Activated naive CD4-positive, alpha-beta T cell treated with anti-CD3 and anti-CD28 coated beads for 36 hours (primary cell): ENCODE data around the gene ZNF445. TPM values are rescaled to one million over a fixed set of nuclear protein-coding genes. Genes with fewer than 3 reads are reported as not detected.

Source experiments
- total RNA-seq, 2 experiments: library from RNA; stranded (reverse); gene quantifications; one replicate each; pipeline ENCODE4 v1.2.3, GENCODE V29; 2021

The ZNF445 gene
- total RNA-seq, 2 experiments from 2014 or later: 19.0 TPM

Other genes with a start within 250 kb of the ZNF445 start
- not detected for gene TOPAZ1, start 235.8 kb downstream of the ZNF445 start, total RNA-seq
- 10 to 100 TPM; 14.0 to 15.9 TPM for gene TCAIM, start 138.9 kb downstream of the ZNF445 start, total RNA-seq
- 1 to 10 TPM; 1.5 to 1.7 TPM for gene ZKSCAN7, start 77.5 kb upstream of the ZNF445 start, total RNA-seq
- gene ZNF660, start 107.3 kb upstream of the ZNF445 start, total RNA-seq: under 1 TPM; 0.22 to 0.48 TPM
- gene ZNF197, start 147.4 kb upstream of the ZNF445 start, total RNA-seq: 1 to 10 TPM; 7.7 to 8.4 TPM
- 1 to 10 TPM; 1.1 to 1.9 TPM for gene ZNF35, start 171.1 kb upstream of the ZNF445 start, total RNA-seq
- gene ZNF502, start 235.0 kb upstream of the ZNF445 start, total RNA-seq: 1 to 10 TPM in 1 of 2 experiments, under 1 TPM in 1; 0.62 to 1.0 TPM